Measurements from ENCODE around the gene MPHOSPH9.

The MPHOSPH9 gene, protein sequence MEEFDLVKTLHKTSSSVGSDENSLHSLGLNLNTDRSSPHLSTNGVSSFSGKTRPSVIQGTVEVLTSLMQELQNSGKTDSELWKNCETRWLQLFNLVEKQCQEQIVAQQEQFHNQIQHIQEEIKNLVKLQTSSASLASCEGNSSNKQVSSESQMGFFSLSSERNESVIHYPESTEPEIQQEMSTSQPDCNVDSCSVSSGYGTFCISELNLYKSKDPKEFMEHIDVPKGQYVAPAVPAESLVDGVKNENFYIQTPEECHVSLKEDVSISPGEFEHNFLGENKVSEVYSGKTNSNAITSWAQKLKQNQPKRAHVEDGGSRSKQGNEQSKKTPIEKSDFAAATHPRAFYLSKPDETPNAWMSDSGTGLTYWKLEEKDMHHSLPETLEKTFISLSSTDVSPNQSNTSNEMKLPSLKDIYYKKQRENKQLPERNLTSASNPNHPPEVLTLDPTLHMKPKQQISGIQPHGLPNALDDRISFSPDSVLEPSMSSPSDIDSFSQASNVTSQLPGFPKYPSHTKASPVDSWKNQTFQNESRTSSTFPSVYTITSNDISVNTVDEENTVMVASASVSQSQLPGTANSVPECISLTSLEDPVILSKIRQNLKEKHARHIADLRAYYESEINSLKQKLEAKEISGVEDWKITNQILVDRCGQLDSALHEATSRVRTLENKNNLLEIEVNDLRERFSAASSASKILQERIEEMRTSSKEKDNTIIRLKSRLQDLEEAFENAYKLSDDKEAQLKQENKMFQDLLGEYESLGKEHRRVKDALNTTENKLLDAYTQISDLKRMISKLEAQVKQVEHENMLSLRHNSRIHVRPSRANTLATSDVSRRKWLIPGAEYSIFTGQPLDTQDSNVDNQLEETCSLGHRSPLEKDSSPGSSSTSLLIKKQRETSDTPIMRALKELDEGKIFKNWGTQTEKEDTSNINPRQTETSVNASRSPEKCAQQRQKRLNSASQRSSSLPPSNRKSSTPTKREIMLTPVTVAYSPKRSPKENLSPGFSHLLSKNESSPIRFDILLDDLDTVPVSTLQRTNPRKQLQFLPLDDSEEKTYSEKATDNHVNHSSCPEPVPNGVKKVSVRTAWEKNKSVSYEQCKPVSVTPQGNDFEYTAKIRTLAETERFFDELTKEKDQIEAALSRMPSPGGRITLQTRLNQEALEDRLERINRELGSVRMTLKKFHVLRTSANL

GRCh38 chr12:123232807-123233504 lies at the start of gene MPHOSPH9, which contains the start of gene MTRFR:
MPHOSPH9 (minus strand) TSS chr12:123233141; CDS start chr12:123230364, 2,777 bp downstream.
MTRFR (plus strand) TSS chr12:123233436; CDS start chr12:123253675, 20,239 bp downstream.
- peak; percentile 89 to 98 for DNase-seq (ENCODE audit: low read depth in 2 of 2)

DNA sequence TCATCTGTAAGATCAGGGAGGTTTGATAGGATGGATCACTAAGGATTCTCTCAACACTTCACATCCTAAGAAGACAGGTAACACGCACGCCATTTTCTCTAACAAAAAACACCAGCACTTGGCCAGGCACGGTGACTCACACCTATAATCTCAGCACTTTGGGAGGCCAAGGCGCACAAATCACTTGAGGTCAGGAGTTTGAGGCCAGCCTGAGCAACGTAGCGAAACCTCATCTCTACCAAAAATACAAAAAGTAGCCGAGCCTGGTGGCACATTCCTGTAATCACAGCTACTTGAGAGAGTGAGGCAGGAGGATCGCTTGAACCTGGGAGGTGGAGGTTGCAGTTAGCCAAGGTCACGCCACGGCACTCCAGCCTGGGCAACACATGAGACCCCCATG lies 49.2 kb upstream of the MPHOSPH9 start:
- DNase-seq (ENCODE audit: low read depth in 2 of 2) = no peak

- no peak for DNase-seq (ENCODE audit: low read depth in 2 of 2)
Observed at GRCh38 chr12:123280971-123281370, 48.0 kb upstream of the MPHOSPH9 start.

GRCh38 chr12:123278101-123278627 lies 45.2 kb upstream of the MPHOSPH9 start:
- DNase-seq (ENCODE audit: low read depth in 2 of 2) = no peak

- no peak for DNase-seq (ENCODE audit: low read depth in 2 of 2)
Observed at GRCh38 chr12:123273166-123273565, 40.2 kb upstream of the MPHOSPH9 start.

DNA sequence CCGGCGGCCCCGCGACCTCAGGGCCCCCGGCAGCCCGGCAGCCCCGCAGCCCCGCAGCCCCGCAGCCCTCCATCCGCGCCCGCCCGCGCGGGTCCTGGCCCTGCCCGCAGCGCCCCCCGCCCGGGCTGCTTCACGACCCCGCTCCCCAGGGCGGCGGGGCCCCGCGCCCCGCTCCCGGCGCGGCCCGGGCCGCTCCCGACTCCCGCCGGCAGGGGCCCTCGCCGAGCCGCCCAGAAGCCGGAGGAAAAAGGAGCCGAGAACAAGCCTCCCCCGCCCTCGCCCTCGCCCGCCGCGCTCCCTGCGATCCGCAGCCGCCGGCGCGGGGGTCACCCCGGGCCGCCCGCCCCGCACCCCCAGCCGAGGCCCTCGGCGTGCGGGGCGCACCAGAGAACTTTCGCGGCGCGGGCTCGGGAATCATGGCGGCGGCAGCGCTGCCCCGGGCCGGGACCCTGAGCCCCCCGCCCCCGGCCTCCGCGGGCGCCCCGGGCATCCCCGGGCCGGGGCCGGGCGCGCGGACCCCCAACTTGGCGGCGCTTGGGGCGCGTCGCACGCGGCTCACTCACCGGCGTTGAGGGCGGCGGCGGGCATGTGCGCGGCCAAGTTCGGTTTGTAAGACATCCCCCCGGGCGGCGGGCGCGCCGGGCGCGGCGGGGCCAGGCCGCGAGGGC lies 38.2 kb upstream of the MPHOSPH9 start:
- DNase-seq (ENCODE audit: low read depth in 2 of 2) = peak; percentile 48 to 54

GRCh38 chr12:123270214-123271000 lies 37.5 kb upstream of the MPHOSPH9 start:
- no peak for DNase-seq (ENCODE audit: low read depth in 2 of 2)

GRCh38 chr12:123269896-123270213 lies 36.9 kb upstream of the MPHOSPH9 start:
- DNase-seq (ENCODE audit: low read depth in 2 of 2) = no peak

- DNase-seq (ENCODE audit: low read depth in 2 of 2) = no peak
Observed at GRCh38 chr12:123269395-123269892, 36.5 kb upstream of the MPHOSPH9 start.

DNA sequence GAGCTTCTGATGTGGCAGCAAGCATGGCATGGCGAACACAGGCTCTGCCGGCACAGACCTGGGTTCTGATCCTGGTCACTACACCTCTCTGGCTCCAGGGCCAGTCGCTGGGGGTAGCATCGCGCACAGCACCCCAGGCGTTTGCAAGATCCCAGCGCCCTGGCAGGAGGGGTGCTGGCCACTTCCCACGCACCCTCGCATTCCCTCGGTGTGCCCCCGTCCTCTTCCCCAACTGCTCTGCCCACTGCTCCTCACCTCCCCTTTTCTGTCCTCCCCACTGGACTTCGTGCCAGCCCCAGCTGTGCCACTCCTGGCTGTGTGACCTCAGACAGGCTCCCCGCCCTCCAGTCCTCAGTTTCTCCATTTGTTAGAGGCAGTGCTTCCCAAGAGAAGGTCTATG lies 35.9 kb upstream of the MPHOSPH9 start:
- DNase-seq (ENCODE audit: low read depth in 2 of 2) = no peak

DNA sequence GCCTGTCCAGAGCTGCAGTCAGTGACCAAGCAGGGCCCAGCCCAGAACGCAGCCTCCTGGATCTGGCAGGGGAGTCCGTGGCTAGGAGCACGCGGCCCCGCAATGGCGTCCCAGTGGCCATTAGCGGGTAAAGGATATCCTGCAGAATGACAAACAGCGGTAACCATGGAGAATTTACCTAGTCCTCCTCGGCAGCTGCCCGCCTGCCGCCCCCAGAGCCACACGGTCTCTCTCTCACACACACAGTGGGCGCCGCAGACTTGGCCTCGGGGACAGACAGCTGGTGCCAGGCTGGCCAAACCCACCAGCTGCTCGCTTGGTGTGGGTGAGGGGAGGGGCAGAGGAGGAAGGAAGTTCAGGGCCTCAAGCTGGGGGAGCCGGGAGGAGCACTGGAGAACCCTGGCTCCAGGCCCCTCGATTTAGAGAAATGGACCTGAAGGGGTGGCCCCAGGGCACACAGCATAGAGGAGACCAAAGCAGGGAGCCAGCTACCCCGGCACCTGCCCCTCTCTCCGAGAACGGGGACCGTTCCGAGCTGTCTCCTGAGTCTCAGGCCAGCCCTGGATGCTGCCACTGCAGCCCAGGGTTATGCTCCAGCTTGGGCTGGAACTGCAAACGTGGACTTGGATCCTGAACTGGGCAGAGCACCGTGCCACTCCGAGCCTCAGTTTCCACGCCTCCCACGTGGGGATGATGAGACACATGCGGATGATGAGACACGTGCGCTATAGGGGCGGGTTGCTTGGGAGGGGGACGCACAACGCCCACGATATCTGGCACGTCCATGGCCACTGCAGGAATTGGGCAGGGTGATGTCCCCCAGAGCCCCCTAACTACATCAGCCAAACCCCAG lies 35.3 kb upstream of the MPHOSPH9 start:
- no peak for DNase-seq (ENCODE audit: low read depth in 2 of 2)

GRCh38 chr12:123267335-123267920 lies 34.5 kb upstream of the MPHOSPH9 start:
- DNase-seq (ENCODE audit: low read depth in 2 of 2) = no peak

DNA sequence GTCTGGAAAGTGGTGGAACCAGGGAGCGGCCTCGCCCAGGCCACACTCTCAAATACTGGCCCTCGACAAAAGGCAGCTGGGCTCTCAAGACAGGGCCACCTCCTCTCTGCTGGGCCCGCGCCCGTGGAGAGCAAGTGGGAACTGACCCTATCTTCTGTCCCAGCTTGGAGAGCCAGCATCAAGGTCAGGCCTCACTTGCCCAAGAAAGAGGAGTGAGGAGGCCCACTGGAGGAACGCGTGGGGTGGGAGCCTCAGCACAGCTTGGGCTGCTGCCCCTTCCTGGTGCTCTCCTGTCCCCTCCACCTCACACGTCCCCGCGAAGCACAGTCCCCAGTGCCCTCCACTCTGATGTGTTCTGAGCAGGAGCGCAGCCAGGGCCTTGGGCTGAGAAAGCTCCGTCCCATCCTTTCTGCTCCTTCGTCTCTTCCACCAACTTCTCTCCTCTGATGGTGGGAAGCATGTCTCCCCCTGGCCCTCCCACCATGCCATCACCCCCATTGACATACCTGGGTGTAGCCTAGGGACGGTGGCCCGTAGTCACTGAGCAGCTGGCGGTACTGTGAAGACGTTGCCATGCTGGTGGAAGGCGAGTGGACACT lies 33.8 kb upstream of the MPHOSPH9 start:
- no peak for DNase-seq (ENCODE audit: low read depth in 2 of 2)

GRCh38 chr12:123265851-123266678 lies 33.1 kb upstream of the MPHOSPH9 start:
- DNase-seq (ENCODE audit: low read depth in 2 of 2) = no peak

- DNase-seq (ENCODE audit: low read depth in 2 of 2) = no peak
Observed at GRCh38 chr12:123264642-123265041, 31.7 kb upstream of the MPHOSPH9 start.

- no peak for DNase-seq (ENCODE audit: low read depth in 2 of 2)
Observed at GRCh38 chr12:123263196-123263817, 30.4 kb upstream of the MPHOSPH9 start.

DNA sequence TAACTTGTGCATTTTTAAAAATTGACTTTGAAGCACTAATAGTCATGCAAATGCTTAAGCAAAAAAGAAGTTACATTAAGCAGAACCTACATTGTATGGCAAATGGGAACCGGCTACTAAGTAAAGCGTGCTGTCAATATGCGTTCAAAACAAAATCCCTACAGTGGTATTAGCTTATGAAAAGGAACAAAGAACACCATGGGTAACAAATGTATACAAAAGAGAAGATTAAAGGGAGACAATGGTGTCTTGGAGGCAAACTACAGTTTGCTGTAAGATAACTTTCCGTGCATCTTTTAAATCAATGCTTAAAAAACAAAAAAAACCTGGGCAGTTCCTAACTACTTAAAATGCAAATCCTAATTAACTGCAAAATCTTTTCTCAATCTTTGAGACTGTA lies 28.3 kb upstream of the MPHOSPH9 start:
- no peak for DNase-seq (ENCODE audit: low read depth in 2 of 2)
